Endothelial cell of umbilical vein (primary cell): ENCODE measurements around the gene CMIP. TPM values are rescaled to one million over a fixed set of nuclear protein-coding genes. Genes with fewer than 3 reads are reported as not detected.

Experiments used
- BruUV-seq: library from RNA; stranded (reverse); fragments of 400-500 nt; replicated peaks from 2 replicates; lab custom pipeline; 2021; lab: Mats Ljungman, UMichigan
- CTCF ChIA-PET: fragments of 300-600, 350-600 bp; sonication (Branson Sonifier 250); formaldehyde crosslinking; loops from one replicate; lab custom pipeline; 2021; ENCODE audit warnings: antibody characterized with exemption, inconsistent platforms; lab: Charles Lee
- POLR2A ChIA-PET: fragments of 300-600, 350-600 bp; sonication (Branson Sonifier 250); formaldehyde crosslinking; loops from one replicate; lab custom pipeline; 2021; ENCODE audit warnings: antibody characterized with exemption, inconsistent platforms; lab: Charles Lee
- DNase-seq: peaks from one replicate; pipeline ENCODE4 v3.0.0-alpha.2; 2011; ENCODE audit warnings: low read depth, low spot score
- FAIRE-seq: peaks from 2 replicates; lab custom pipeline; 2011; peaks lifted over from hg19 to GRCh38; lab: Jason Lieb, UNC
- H2AFZ ChIP-seq: 2 replicates; pipeline ENCODE4 v1.6.0; 2012; ENCODE audit warnings: low read depth, low read length, control low read depth, inconsistent platforms
- H3K27ac ChIP-seq: 2 replicates; pipeline ENCODE4 v1.5.1; 2011; ENCODE audit warnings: low read depth, mild to moderate bottlenecking, control low read depth, low read length, moderate library complexity; ENCODE audit not compliant: insufficient read depth
- H3K27me3 ChIP-seq, 2 experiments: 2 replicates each; pipeline versions ENCODE4 v1.6.0 to v1.6.1; 2011; ENCODE audit warnings: low read length in 2 of 2, mixed read lengths in 1 of 2; ENCODE audit not compliant: control insufficient read depth in 2 of 2, insufficient read depth in 2 of 2
- H3K36me3 ChIP-seq, 2 experiments: 2 replicates in 1 of 2; 3 replicates in 1 of 2; pipeline ENCODE4 v1.5.1; 2011; ENCODE audit warnings: low read length in 2 of 2, mild to moderate bottlenecking in 1 of 2, moderate library complexity in 1 of 2; ENCODE audit not compliant: control insufficient read depth in 2 of 2, insufficient read depth in 2 of 2; ENCODE audit errors: extremely low read depth in 1 of 2
- H3K4me1 ChIP-seq: 3 replicates; pipeline ENCODE4 v1.5.1; 2011; ENCODE audit warnings: mild to moderate bottlenecking, low read length; ENCODE audit not compliant: control insufficient read depth, insufficient read depth; ENCODE audit errors: extremely low read depth
- H3K4me2 ChIP-seq: 2 replicates; pipeline ENCODE4 v1.6.1; 2011; ENCODE audit warnings: low read length, control low read depth, mixed read lengths; ENCODE audit not compliant: insufficient read depth
- H3K4me3 ChIP-seq, 3 experiments: fragments of 200-600 bp in 1 of 3; sonication (generic), shearing (Covaris generic) in 1 of 3; replicated peaks in 1 of 3; 2 replicates each; pipeline ENCODE4 v1.5.1; 2011 to 2016; ENCODE audit warnings: control low read depth in 3 of 3, low read length in 3 of 3, mild to moderate bottlenecking in 2 of 3, inconsistent platforms in 1 of 3, low read depth in 1 of 3, moderate library complexity in 1 of 3; ENCODE audit not compliant: insufficient read depth in 1 of 3
- H3K79me2 ChIP-seq: 2 replicates; pipeline ENCODE4 v1.6.0; 2012; ENCODE audit warnings: low read length, inconsistent platforms; ENCODE audit not compliant: control insufficient read depth, insufficient read depth
- H3K9ac ChIP-seq: replicated peaks from 2 replicates; pipeline ENCODE3; 2011; ENCODE audit warnings: low read length, control low read depth; ENCODE audit not compliant: insufficient read depth; ENCODE audit errors: extremely low read depth
- H3K9me1 ChIP-seq: replicated peaks from 3 replicates; pipeline ENCODE4 v1.6.0; 2011; ENCODE audit warnings: mild to moderate bottlenecking, low read length; ENCODE audit not compliant: control insufficient read depth, insufficient read depth; ENCODE audit errors: extremely low read depth
- H3K9me3 ChIP-seq: replicated peaks from 2 replicates; pipeline ENCODE4 v1.5.1; 2012; ENCODE audit warnings: low read length, inconsistent platforms; ENCODE audit not compliant: control insufficient read depth, insufficient read depth
- H4K20me1 ChIP-seq: replicated peaks from 2 replicates; pipeline ENCODE3; 2011; ENCODE audit warnings: mild to moderate bottlenecking, low read length; ENCODE audit not compliant: control insufficient read depth, insufficient read depth; ENCODE audit errors: extremely low read depth
- EZH2 ChIP-seq: IDR thresholded peaks from 2 replicates; pipeline ENCODE4 v1.6.1; 2012; ENCODE audit warnings: borderline replicate concordance, low read depth, mild to moderate bottlenecking, moderate library complexity, low read length, inconsistent platforms; ENCODE audit not compliant: severe bottlenecking
- FOS ChIP-seq: IDR thresholded peaks from 2 replicates; pipeline ENCODE4 v1.6.1; 2011; ENCODE audit warnings: mild to moderate bottlenecking, low read length, moderate library complexity, borderline replicate concordance; ENCODE audit not compliant: insufficient read depth
- GATA2 ChIP-seq: IDR thresholded peaks from 2 replicates; pipeline ENCODE4 v1.7.0; 2011; ENCODE audit warnings: low read depth, mild to moderate bottlenecking, moderate library complexity, mixed read lengths, low read length; ENCODE audit not compliant: insufficient read length, insufficient read depth
- JUN ChIP-seq: IDR thresholded peaks from 2 replicates; pipeline ENCODE4 v1.6.1; 2011; ENCODE audit warnings: borderline replicate concordance, low read depth; ENCODE audit not compliant: insufficient read length, insufficient read depth
- MYC ChIP-seq: IDR thresholded peaks from one replicate; pipeline ENCODE4 v1.6.1; 2011; ENCODE audit warnings: mild to moderate bottlenecking, low read depth, low read length
- POLR2A ChIP-seq: IDR thresholded peaks from 2 replicates; pipeline ENCODE4 v1.6.1; 2012; ENCODE audit warnings: low read depth, mild to moderate bottlenecking, control low read depth, low read length
- POLR2AphosphoS5 ChIP-seq: IDR thresholded peaks from 2 replicates; pipeline ENCODE4 v1.6.1; 2012; ENCODE audit warnings: low read depth, mild to moderate bottlenecking, control low read depth, low read length, moderate library complexity; ENCODE audit not compliant: insufficient read depth
- dilution Hi-C: fragments of 300-500 bp; cut with MboI; formaldehyde crosslinking; loops from one replicate; pipeline ENCODE4 v1.15.0; 2019; ENCODE audit warnings: low sequenced_read_pairs; ENCODE audit not compliant: extremely low pct_ligation_motif_present
- intact Hi-C: fragments of 100-400 bp; cut with micrococcal nuclease; formaldehyde crosslinking; loops from one replicate; pipeline ENCODE4 v1.10.0; 2022
- polyA plus RNA-seq, 4 experiments: library from polyadenylated mRNA; depleted of rRNA in 3 of 4; stranded (reverse) in 3 of 4; unstranded in 1 of 4; fragments of >200 nt; gene quantifications; 2 replicates each; pipeline versions ENCODE4 v1.2.1 to v1.2.3, GENCODE V29; 2011 to 2012; ENCODE audit warnings: missing spikeins in 1 of 4
- total RNA-seq: library from RNA; stranded (reverse); gene quantifications from 2 replicates; pipeline ENCODE4 v1.2.3, GENCODE V29; 2021
- TF ChIP-seq, protein P1 (sequence below), 2 donors: IDR thresholded peaks; 1 replicate in 1 of 2; 2 replicates in 1 of 2; pipeline ENCODE4 v1.5.1; 2011; ENCODE audit warnings: low read length in 2 of 2, mild to moderate bottlenecking in 2 of 2, moderate library complexity in 2 of 2, control low read depth in 1 of 2, inconsistent platforms in 1 of 2, low read depth in 1 of 2; ENCODE audit not compliant: insufficient read depth in 1 of 2; ENCODE audit errors: extremely low read depth in 1 of 2
- TF ChIP-seq, protein P2 (sequence below): IDR thresholded peaks from 2 replicates; pipeline ENCODE4 v1.6.1; 2011; ENCODE audit not compliant: insufficient read depth, insufficient read length

Gene CMIP
- total and polyA plus RNA-seq, 2 donors (not counting 3 experiments of a cell fraction or from before 2014, with no cell fraction given) = 29.0 to 101 TPM

DNA sequence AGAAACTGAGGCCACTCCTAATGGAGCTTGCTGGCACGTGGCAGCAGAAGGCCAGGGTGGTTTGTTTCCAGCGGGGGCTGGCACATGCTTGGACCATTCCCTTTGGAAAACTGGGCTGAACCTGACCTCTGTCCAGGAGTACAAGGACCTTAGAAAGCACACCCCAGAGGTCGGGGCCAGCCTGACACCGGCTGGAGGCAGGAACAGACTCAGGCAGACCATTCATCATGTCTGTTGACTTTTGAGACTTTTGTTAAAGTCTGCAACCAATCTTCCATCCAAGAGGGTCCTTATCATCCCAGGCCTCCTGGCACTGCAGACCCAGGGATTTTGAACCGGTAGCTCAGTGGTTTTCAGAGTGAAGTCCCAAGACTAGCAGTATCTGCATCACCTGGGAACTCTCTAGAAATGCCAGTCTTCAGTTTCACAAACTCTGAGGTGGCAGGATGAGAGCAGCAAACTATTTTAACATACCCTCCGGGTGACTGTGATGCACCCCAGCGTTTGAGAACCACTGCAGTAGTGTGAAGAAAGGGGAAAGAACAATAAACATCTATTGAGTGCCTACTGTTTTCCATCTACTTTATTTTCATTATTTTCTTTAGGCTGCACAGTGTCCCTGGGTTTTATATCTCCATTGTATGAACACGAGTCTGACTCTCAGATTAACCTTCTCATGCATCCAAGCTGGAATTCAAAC lies 189.2 kb downstream of the CMIP start:
- intact Hi-C loops = loop anchor here (1.0 kb wide), 1 partner anchor 9 kb away; no protein-coding TSS in a partner anchor
- no TSS peak for BruUV-seq
- H3K9ac ChIP-seq = no peak overlapping the region
- peak overlapping the region; percentile 26 for H3K27ac ChIP-seq
- dilution Hi-C loops = no loop called here
- H3K9me1 ChIP-seq = no peaks in the 10 kb centered on the region
- FAIRE-seq (no peak), DNase-seq (no peak)
- H3K4me1 ChIP-seq = peaks cover 25% of the 10 kb centered on the region
- no peak overlapping the region for H2AFZ ChIP-seq
- ChIA-PET POLR2A (no interaction called here), CTCF (interaction anchor here (0.8 to 2.3 kb wide), 2 partner anchors 11 to 63 kb away, joined by 3 to 7 read pairs; no protein-coding TSS in a partner anchor)
- no peak overlapping the region for H3K4me2 ChIP-seq
- H3K9me3 ChIP-seq = no peaks in the 10 kb centered on the region
- no peak for TF ChIP-seq POLR2AphosphoS5
- TF ChIP-seq, protein P1, sequence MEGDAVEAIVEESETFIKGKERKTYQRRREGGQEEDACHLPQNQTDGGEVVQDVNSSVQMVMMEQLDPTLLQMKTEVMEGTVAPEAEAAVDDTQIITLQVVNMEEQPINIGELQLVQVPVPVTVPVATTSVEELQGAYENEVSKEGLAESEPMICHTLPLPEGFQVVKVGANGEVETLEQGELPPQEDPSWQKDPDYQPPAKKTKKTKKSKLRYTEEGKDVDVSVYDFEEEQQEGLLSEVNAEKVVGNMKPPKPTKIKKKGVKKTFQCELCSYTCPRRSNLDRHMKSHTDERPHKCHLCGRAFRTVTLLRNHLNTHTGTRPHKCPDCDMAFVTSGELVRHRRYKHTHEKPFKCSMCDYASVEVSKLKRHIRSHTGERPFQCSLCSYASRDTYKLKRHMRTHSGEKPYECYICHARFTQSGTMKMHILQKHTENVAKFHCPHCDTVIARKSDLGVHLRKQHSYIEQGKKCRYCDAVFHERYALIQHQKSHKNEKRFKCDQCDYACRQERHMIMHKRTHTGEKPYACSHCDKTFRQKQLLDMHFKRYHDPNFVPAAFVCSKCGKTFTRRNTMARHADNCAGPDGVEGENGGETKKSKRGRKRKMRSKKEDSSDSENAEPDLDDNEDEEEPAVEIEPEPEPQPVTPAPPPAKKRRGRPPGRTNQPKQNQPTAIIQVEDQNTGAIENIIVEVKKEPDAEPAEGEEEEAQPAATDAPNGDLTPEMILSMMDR (IDR thresholded peaks at IDR 0.05; ENCODE audit: extremely low read depth in 1 of 2, insufficient read depth in 1 of 2, low read depth in 1 of 2, low read length in 2 of 2) = no peak
- TF ChIP-seq JUN = no peak
- TF ChIP-seq EZH2 = no peak
- TF ChIP-seq, protein P2, sequence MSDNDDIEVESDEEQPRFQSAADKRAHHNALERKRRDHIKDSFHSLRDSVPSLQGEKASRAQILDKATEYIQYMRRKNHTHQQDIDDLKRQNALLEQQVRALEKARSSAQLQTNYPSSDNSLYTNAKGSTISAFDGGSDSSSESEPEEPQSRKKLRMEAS = no peak
- no peak for TF ChIP-seq POLR2A
- no peak for TF ChIP-seq FOS
- TF ChIP-seq GATA2 = no peak
- no peak for TF ChIP-seq MYC
- H3K27me3 ChIP-seq = no peaks in the 10 kb centered on the region
- peaks cover 5% of the 10 kb centered on the region for H3K79me2 ChIP-seq
- H3K4me3 ChIP-seq = no peak overlapping the region
- peaks cover 0 to 7% of the 10 kb centered on the region in 2 experiments for H3K36me3 ChIP-seq
- no peaks in the 10 kb centered on the region for H4K20me1 ChIP-seq
